Measurements from ENCODE around the gene CELF3. TPM values are rescaled to one million over a fixed set of nuclear protein-coding genes. Genes with fewer than 3 reads are reported as not detected.

The CELF3 gene
- not detected for polyA plus RNA-seq (2012; ENCODE audit: insufficient read length, low read depth)

DNA sequence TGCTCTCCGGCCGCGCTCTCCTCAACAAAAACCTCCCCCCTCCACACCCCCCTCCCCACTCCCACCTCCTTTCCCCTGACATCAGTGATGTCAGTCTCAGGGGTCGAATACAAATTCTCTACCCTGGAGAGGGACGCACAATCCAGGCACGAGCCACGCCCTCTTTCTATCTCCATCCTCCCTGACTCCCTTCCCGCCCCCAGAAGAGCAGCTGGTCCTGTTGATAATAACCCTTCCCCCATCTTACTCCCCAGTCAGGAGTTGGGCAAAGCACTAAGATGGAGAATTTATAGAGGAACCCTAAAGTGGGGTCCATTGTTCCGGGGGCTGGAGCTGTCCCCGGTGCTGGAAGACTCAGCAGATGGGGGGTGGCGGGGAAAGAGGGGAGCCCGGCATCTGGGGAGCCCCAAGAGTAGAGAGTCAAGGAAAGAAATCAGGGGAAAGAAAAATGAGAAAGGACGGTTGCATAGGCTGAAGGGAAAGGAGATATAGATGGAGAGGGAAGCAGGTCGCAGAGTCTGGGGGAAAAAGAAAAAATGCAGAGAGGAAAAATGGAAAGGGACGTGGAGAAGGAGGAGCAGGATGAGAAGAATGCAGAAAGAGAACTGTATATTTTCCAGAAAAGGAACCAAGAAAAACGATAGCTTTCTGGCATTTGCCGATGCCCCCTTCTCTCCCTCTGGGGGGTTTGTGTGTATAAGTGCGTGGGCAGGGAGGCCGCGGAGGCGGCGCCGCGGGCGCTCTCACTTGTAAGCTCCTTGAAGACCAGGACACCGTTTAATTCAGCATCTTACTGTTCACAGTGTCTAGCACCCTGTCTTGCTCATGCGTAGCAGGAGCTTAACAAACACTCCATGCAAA is at the start of gene CELF3:
Gene CELF3 (minus strand): TSS at position 33 of the 861 bp plus-strand sequence. CDS start 783 bp downstream, outside the sequence.
- TF ChIP-seq TAF1 (IDR thresholded peaks at IDR 0.05; ENCODE audit: borderline replicate concordance, insufficient read depth, low read length) (no peak), FOXP2 (optimal IDR thresholded peaks at IDR 0.05; ENCODE audit: borderline replicate concordance, extremely low read depth, extremely low read length, insufficient read depth) (no peak), SIN3A (IDR thresholded peaks at IDR 0.05; ENCODE audit: borderline replicate concordance, insufficient read depth, low read length) (no peak), POLR2AphosphoS5 (IDR thresholded peaks at IDR 0.05; ENCODE audit: low read depth, low read length) (no peak), REST (IDR thresholded peaks at IDR 0.05; ENCODE audit: insufficient read depth in 1 of 2, low read depth in 2 of 2, low read length in 2 of 2) (peak; percentile 82 to 95)

GRCh38 chr1:151763990-151764389 is 47.4 kb upstream of the CELF3 start:
- TF ChIP-seq REST (IDR thresholded peaks at IDR 0.05; ENCODE audit: insufficient read depth in 1 of 2, low read depth in 2 of 2, low read length in 2 of 2) = no peak
- TF ChIP-seq SIN3A (IDR thresholded peaks at IDR 0.05; ENCODE audit: borderline replicate concordance, insufficient read depth, low read length) = no peak
- no peak for TF ChIP-seq FOXP2 (optimal IDR thresholded peaks at IDR 0.05; ENCODE audit: borderline replicate concordance, extremely low read depth, extremely low read length, insufficient read depth)
- no peak for TF ChIP-seq POLR2AphosphoS5 (IDR thresholded peaks at IDR 0.05; ENCODE audit: low read depth, low read length)
- TF ChIP-seq TAF1 (IDR thresholded peaks at IDR 0.05; ENCODE audit: borderline replicate concordance, insufficient read depth, low read length) = no peak

DNA sequence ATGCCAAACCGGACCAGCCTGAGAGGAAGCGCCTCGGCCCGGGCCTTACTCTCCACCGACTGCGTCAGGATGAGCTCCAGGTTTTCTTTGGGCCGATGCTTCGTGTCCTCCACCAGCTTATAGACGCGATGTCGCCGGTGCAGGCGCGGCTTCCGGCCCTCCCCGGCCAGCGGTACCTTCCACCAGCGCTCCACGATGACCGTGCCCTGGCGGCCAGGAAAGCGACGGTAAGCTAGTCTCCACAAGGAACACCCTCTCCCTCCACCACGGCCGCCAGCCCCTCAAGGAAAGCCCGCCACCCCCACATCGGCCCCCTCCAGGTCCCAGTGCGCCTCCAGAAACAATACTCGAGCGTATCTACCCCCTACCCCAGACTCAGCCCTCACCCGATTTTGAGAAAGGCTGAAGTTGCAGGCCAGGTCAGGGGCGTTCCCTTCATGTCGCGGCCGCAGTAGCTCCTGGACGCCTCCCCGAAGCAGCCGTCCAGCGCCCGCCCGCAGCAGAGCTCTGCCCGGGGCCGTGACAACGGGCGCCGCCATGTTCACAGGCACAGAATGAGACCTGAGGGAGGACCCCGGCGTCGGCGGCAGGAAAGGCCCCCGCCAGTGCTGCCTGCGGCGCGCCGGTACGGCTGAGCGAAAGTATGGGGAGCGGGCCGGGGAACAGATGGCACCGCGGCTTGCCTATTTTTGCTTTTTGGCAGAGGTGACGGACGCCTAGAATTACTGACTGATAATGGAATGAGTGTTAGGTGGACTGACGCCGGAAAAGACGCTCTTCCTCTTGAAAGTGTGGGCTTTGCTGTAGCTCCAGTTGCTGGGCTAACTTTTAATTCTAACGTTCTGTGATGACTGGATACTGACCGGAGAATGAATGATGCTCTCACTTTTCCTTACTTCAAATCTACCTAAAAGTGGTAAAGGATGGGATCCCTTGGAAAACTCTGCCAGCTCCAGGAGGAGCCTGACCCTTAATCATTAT is 46.6 kb upstream of the CELF3 start, which contains the start of gene MRPL9:
Gene MRPL9 (minus strand): TSS at position 556 of the 981 bp plus-strand sequence. CDS start 17 bp downstream, at position 539.
- TF ChIP-seq FOXP2 (optimal IDR thresholded peaks at IDR 0.05; ENCODE audit: borderline replicate concordance, extremely low read depth, extremely low read length, insufficient read depth) = peak; percentile 50
- TF ChIP-seq TAF1 (IDR thresholded peaks at IDR 0.05; ENCODE audit: borderline replicate concordance, insufficient read depth, low read length) = peak; percentile 96
- TF ChIP-seq REST (IDR thresholded peaks at IDR 0.05; ENCODE audit: insufficient read depth in 1 of 2, low read depth in 2 of 2, low read length in 2 of 2) = peak in 1 of 2 experiments; percentile 49; a peak in 1 of 4 replicates
- peak; percentile 80; the same call in 1 of the 2 replicates for TF ChIP-seq SIN3A (IDR thresholded peaks at IDR 0.05; ENCODE audit: borderline replicate concordance, insufficient read depth, low read length)
- peak; percentile 93 for TF ChIP-seq POLR2AphosphoS5 (IDR thresholded peaks at IDR 0.05; ENCODE audit: low read depth, low read length)

- TF ChIP-seq REST (IDR thresholded peaks at IDR 0.05; ENCODE audit: insufficient read depth in 1 of 2, low read depth in 2 of 2, low read length in 2 of 2) (no peak), TAF1 (IDR thresholded peaks at IDR 0.05; ENCODE audit: borderline replicate concordance, insufficient read depth, low read length) (no peak), SIN3A (IDR thresholded peaks at IDR 0.05; ENCODE audit: borderline replicate concordance, insufficient read depth, low read length) (no peak), POLR2AphosphoS5 (IDR thresholded peaks at IDR 0.05; ENCODE audit: low read depth, low read length) (no peak), FOXP2 (optimal IDR thresholded peaks at IDR 0.05; ENCODE audit: borderline replicate concordance, extremely low read depth, extremely low read length, insufficient read depth) (no peak)
Measured at GRCh38 chr1:151760597-151761385, 44.2 kb upstream of the CELF3 start.

Data from PFSK-1 (cell line).